Breast epithelium (tissue), 4 donors: Measurements from ENCODE around the gene MGAT1. TPM values are rescaled to one million over a fixed set of nuclear protein-coding genes. Genes with fewer than 3 reads are reported as not detected.

Source experiments
- DNase-seq, 2 donors: peaks; one replicate each; pipeline ENCODE4 v3.0.0-alpha.2; 2019; ENCODE audit warnings: low spot score in 2 of 2
- H3K27ac ChIP-seq, 2 donors: fragments of 200-600 bp; sonication (generic) in 1 of 2; one replicate each; pipeline ENCODE4 v1.5.1; 2016 to 2019; ENCODE audit warnings: mild to moderate bottlenecking in 1 of 2
- H3K27me3 ChIP-seq, 2 donors: fragments of 200-600 bp; sonication (generic) in 1 of 2; one replicate each; pipeline versions ENCODE4 v1.5.1 to v1.6.0; 2017 to 2019; ENCODE audit warnings: control low read depth in 1 of 2, mild to moderate bottlenecking in 1 of 2
- H3K36me3 ChIP-seq: fragments of 200-600 bp; one replicate; pipeline ENCODE4 v1.5.1; 2019
- H3K4me1 ChIP-seq, 2 donors: fragments of 200-600 bp; sonication (generic); one replicate each; pipeline ENCODE4 v1.5.1; 2016 to 2019; ENCODE audit warnings: control low read depth in 1 of 2
- H3K4me3 ChIP-seq, 3 donors: fragments of 200-600 bp; sonication (generic); 1 replicate in 2 of 3; 2 replicates in 1 of 3; pipeline ENCODE4 v1.5.1; 2016 to 2019; ENCODE audit warnings: mild to moderate bottlenecking in 3 of 3, moderate library complexity in 2 of 3
- H3K9me3 ChIP-seq, 2 donors: fragments of 200-600 bp; sonication (generic) in 1 of 2; one replicate each; pipeline ENCODE4 v1.5.1; 2016 to 2019; ENCODE audit warnings: control low read depth in 1 of 2
- POLR2A ChIP-seq: fragments of 450-650 bp; IDR thresholded peaks from one replicate; pipeline ENCODE4 v1.6.1; 2016; ENCODE audit warnings: antibody characterized with exemption, mild to moderate bottlenecking, moderate library complexity
- POLR2AphosphoS5 ChIP-seq, 3 donors: sonication (generic); formaldehyde crosslinking; IDR thresholded peaks; one replicate each; pipeline ENCODE4 v1.6.1; 2017; ENCODE audit warnings: antibody characterized with exemption in 3 of 3
- intact Hi-C: fragments of 100-400 bp; cut with DNase I; formaldehyde crosslinking; loops from one replicate; pipeline ENCODE4 v1.15.1; 2023; ENCODE audit warnings: low total_unique reads
- total RNA-seq, 3 donors: library from RNA; depleted of rRNA; stranded (reverse); fragments of >200 nt; gene quantifications; one replicate each; pipeline ENCODE4 v1.1.0, GENCODE V29; 2016
- TF ChIP-seq, protein P1 (sequence below), 3 donors: fragments of 450-650 bp; IDR thresholded peaks; one replicate each; pipeline ENCODE4 v1.5.1; 2016 to 2017; ENCODE audit warnings: antibody characterized with exemption in 3 of 3, mild to moderate bottlenecking in 3 of 3, moderate library complexity in 3 of 3

Gene MGAT1
- total RNA-seq, 3 donors from 2014 or later = 127 to 236 (median 163) TPM

GRCh38 chr5:180807654-180808414 is 5.2 kb upstream of the MGAT1 start:
- TF ChIP-seq POLR2AphosphoS5 (IDR thresholded peaks at IDR 0.05) (no peak), POLR2A (no peak)
- TF ChIP-seq, protein P1, sequence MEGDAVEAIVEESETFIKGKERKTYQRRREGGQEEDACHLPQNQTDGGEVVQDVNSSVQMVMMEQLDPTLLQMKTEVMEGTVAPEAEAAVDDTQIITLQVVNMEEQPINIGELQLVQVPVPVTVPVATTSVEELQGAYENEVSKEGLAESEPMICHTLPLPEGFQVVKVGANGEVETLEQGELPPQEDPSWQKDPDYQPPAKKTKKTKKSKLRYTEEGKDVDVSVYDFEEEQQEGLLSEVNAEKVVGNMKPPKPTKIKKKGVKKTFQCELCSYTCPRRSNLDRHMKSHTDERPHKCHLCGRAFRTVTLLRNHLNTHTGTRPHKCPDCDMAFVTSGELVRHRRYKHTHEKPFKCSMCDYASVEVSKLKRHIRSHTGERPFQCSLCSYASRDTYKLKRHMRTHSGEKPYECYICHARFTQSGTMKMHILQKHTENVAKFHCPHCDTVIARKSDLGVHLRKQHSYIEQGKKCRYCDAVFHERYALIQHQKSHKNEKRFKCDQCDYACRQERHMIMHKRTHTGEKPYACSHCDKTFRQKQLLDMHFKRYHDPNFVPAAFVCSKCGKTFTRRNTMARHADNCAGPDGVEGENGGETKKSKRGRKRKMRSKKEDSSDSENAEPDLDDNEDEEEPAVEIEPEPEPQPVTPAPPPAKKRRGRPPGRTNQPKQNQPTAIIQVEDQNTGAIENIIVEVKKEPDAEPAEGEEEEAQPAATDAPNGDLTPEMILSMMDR (IDR thresholded peaks at IDR 0.05) = no peak
- Histone ChIP-seq H3K4me1 (peaks cover 27 to 56% of the 10 kb centered on the region in 2 donors), H3K27me3 (no peaks in the 10 kb centered on the region), H3K9me3 (no peaks in the 10 kb centered on the region), H3K4me3 (peak overlapping the region; percentile 63 to 79 (median 71)), H3K27ac (peak overlapping the region; percentile 99), H3K36me3 (no peaks in the 10 kb centered on the region)
- intact Hi-C loops = no loop called here
- no peak for DNase-seq

DNA sequence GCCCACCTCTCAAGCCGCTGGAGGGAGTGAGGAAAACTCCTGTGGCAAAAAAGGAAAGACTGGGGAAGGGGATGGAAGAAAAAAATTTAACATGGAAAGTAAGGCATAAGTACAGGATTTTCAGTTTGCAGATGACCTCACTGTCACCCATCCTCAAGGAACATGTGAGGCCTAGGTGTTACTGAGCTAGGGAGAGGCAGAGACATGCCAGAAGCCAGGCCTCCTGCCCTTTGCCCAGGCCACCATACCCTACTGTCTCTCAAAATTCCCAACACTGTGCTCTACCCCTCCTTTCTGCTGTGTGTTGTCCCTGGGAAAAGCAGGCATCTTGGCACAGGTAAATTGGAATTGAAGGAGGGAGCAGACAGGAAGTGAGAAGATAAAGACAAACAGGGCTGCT is 4.4 kb upstream of the MGAT1 start:
- no peak for DNase-seq
- intact Hi-C loops = no loop called here
- H3K27ac ChIP-seq = peak overlapping the region; percentile 99
- H3K4me3 ChIP-seq = peak overlapping the region in 2 of 3 donors; percentile 71 to 79
- H3K4me1 ChIP-seq = peaks cover 27 to 56% of the 10 kb centered on the region in 2 donors
- H3K9me3 ChIP-seq = no peaks in the 10 kb centered on the region
- no peaks in the 10 kb centered on the region for H3K36me3 ChIP-seq
- TF ChIP-seq, protein P1 (IDR thresholded peaks at IDR 0.05) = no peak
- TF ChIP-seq POLR2AphosphoS5 (IDR thresholded peaks at IDR 0.05) = no peak
- no peak for TF ChIP-seq POLR2A
- no peaks in the 10 kb centered on the region for H3K27me3 ChIP-seq

GRCh38 chr5:180806351-180807011 is 3.9 kb upstream of the MGAT1 start:
- intact Hi-C loops = no loop called here
- Histone ChIP-seq H3K36me3 (no peaks in the 10 kb centered on the region), H3K27ac (peak overlapping the region; percentile 99), H3K4me1 (peaks cover 27 to 53% of the 10 kb centered on the region in 2 donors), H3K27me3 (no peaks in the 10 kb centered on the region), H3K4me3 (peak overlapping the region in 2 of 3 donors; percentile 24 to 79), H3K9me3 (no peaks in the 10 kb centered on the region)
- no peak for DNase-seq
- TF ChIP-seq POLR2A (no peak), POLR2AphosphoS5 (IDR thresholded peaks at IDR 0.05) (peak in 1 of 3 donors; percentile 14)

DNA sequence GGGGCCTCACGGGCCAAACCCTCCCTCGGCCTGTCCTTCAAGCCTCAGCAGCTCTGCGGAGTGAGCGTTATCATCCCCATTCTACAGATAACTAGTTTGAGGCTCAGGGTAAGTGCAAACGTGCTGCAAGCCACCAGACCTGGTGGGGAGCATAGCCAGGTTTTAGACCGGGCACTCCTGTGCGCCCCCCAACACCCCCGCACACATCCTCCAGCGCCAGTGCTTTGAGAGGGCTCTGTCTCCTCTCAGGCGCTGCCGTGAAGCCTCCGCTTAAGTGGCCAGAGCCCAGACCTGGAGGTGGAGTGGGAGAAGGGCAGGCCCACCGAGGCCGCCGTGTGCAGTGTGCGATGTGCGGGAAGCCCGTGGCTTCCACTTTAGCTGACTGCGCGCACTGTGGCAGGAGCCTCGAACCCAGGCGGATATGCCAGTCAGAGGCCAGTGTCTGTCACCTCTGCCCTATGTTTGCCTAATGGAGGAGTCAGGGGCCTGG is 1.6 kb upstream of the MGAT1 start:
- Histone ChIP-seq H3K4me3 (peak overlapping the region; percentile 64 to 100 (median 68)), H3K9me3 (no peaks in the 10 kb centered on the region), H3K4me1 (peaks cover 27 to 64% of the 10 kb centered on the region in 2 donors), H3K27me3 (no peaks in the 10 kb centered on the region), H3K36me3 (no peaks in the 10 kb centered on the region), H3K27ac (peak overlapping the region; percentile 96 to 99)
- DNase-seq = no peak
- intact Hi-C loops = no loop called here
- no peak for TF ChIP-seq POLR2AphosphoS5 (IDR thresholded peaks at IDR 0.05)
- TF ChIP-seq, protein P1 (IDR thresholded peaks at IDR 0.05) = no peak
- no peak for TF ChIP-seq POLR2A

- Histone ChIP-seq H3K27ac (peak overlapping the region; percentile 96 to 99), H3K4me3 (peak overlapping the region; percentile 64 to 100 (median 68)), H3K4me1 (peaks cover 23 to 59% of the 10 kb centered on the region in 2 donors), H3K9me3 (no peaks in the 10 kb centered on the region), H3K36me3 (no peaks in the 10 kb centered on the region), H3K27me3 (no peaks in the 10 kb centered on the region)
- DNase-seq = peak in 1 of 2 donors; percentile 65
- TF ChIP-seq POLR2A (peak; percentile 26), POLR2AphosphoS5 (IDR thresholded peaks at IDR 0.05) (no peak)
- TF ChIP-seq, protein P1 (IDR thresholded peaks at IDR 0.05) = no peak
- intact Hi-C loops = no loop called here
Measured at GRCh38 chr5:180803181-180804128, 849 bp upstream of the MGAT1 start.
